ENCODE measurements around the gene BIRC5. TPM values are rescaled to one million over a fixed set of nuclear protein-coding genes. Genes with fewer than 3 reads are reported as not detected.

Gene BIRC5
- 1 to 10 TPM in 1 of 4 donors, under 1 TPM in 1, not detected in 2; 0.44 to 3.3 TPM for total RNA-seq

- peaks cover 5% of the 10 kb centered on the region in 2 donors for H3K4me1 ChIP-seq
- no peaks in the 10 kb centered on the region for H3K27me3 ChIP-seq
- in situ Hi-C loops (cut with MboI; ENCODE audit: low sequenced_read_pairs in 4 of 4) (no loop called here), intact Hi-C loops (cut with DNase I; ENCODE audit: low total_unique reads) (loop anchor here (1.0 kb wide), 1 partner anchor 40 kb away; no protein-coding TSS in a partner anchor)
- H3K27ac ChIP-seq = no peak within 1 kb of the TSS
- H3K4me3 ChIP-seq = peak within 1 kb of the TSS; percentile 43 to 71 (median 63)
- H3K36me3 ChIP-seq = no peaks in the 10 kb centered on the region
- peak; percentile 86 to 93 for ATAC-seq
- H3K9me3 ChIP-seq = no peaks in the 10 kb centered on the region
- TF ChIP-seq CTCF (IDR thresholded peaks at IDR 0.05 in 4 of 5, conservative IDR thresholded peaks at IDR 0.05 in 1 of 5) = no peak
- TF ChIP-seq POLR2A (IDR thresholded peaks at IDR 0.05) = no peak
- DNase-seq = peak; percentile 72 to 78
These were observed at the start of gene BIRC5 for GRCh38 chr17:78214016-78214705. Gene BIRC5, plus strand, starts transcription at chr17:78214253. Its CDS starts 64 bp downstream, at chr17:78214317.

GRCh38 chr17:78164748-78165607, 49.1 kb upstream of the BIRC5 start:
- ATAC-seq (no peak), DNase-seq (no peak)
- peaks cover 6 to 12% of the 10 kb centered on the region in 2 donors for H3K4me1 ChIP-seq
- no peaks in the 10 kb centered on the region for H3K27me3 ChIP-seq
- intact Hi-C loops (cut with DNase I; ENCODE audit: low total_unique reads) = no loop called here
- no peaks in the 10 kb centered on the region for H3K36me3 ChIP-seq
- in situ Hi-C loops (cut with MboI; ENCODE audit: low sequenced_read_pairs in 4 of 4) = no loop called here
- no peak overlapping the region for H3K4me3 ChIP-seq
- no peak overlapping the region for H3K27ac ChIP-seq
- no peaks in the 10 kb centered on the region for H3K9me3 ChIP-seq
- no peak for TF ChIP-seq POLR2A (IDR thresholded peaks at IDR 0.05)
- TF ChIP-seq CTCF (IDR thresholded peaks at IDR 0.05 in 4 of 5, conservative IDR thresholded peaks at IDR 0.05 in 1 of 5) = no peak

- ATAC-seq (no peak), DNase-seq (no peak)
- intact Hi-C loops (cut with DNase I; ENCODE audit: low total_unique reads) = no loop called here
- H3K27me3 ChIP-seq = no peaks in the 10 kb centered on the region
- no peaks in the 10 kb centered on the region for H3K9me3 ChIP-seq
- H3K27ac ChIP-seq = no peak overlapping the region
- peaks cover 0 to 6% of the 10 kb centered on the region in 2 donors for H3K36me3 ChIP-seq
- in situ Hi-C loops (cut with MboI; ENCODE audit: low sequenced_read_pairs in 4 of 4) = no loop called here
- H3K4me1 ChIP-seq = peaks cover 6 to 21% of the 10 kb centered on the region in 2 donors
- TF ChIP-seq POLR2A (IDR thresholded peaks at IDR 0.05) (no peak), CTCF (IDR thresholded peaks at IDR 0.05 in 4 of 5, conservative IDR thresholded peaks at IDR 0.05 in 1 of 5) (no peak)
- H3K4me3 ChIP-seq = no peak overlapping the region
These were observed 47.6 kb upstream of the BIRC5 start for GRCh38 chr17:78166416-78166815.

GRCh38 chr17:78168242-78168902, 45.7 kb upstream of the BIRC5 start, which contains the start of gene SYNGR2:
Gene SYNGR2, plus strand, starts transcription at chr17:78168581. Its CDS starts 36 bp downstream, at chr17:78168617.
- Histone ChIP-seq H3K4me3 (peak within 1 kb of the TSS; percentile 77 to 94 (median 86)), H3K9me3 (no peaks in the 10 kb centered on the region), H3K36me3 (peaks cover 0 to 15% of the 10 kb centered on the region in 2 donors), H3K27me3 (no peaks in the 10 kb centered on the region), H3K27ac (peak within 1 kb of the TSS; percentile 92 to 96 (median 94)), H3K4me1 (peaks cover 21 to 40% of the 10 kb centered on the region in 2 donors)
- DNase-seq = peak; percentile 57 to 77
- in situ Hi-C loops (cut with MboI; ENCODE audit: low sequenced_read_pairs in 4 of 4) = no loop called here
- TF ChIP-seq CTCF (IDR thresholded peaks at IDR 0.05 in 4 of 5, conservative IDR thresholded peaks at IDR 0.05 in 1 of 5) (peak in 2 of 5 experiments; percentile 16 to 27), POLR2A (IDR thresholded peaks at IDR 0.05) (peak; percentile 96 to 98)
- intact Hi-C loops (cut with DNase I; ENCODE audit: low total_unique reads) = loop anchor here (1.0 kb wide), 1 partner anchor 19 kb away; the partner anchor contains the start of genes AFMID and TK1
- ATAC-seq = peak; percentile 69 to 71

Data from gastrocnemius medialis (tissue), 4 donors.